GM19397 (cell line): ENCODE results near the gene OR52D1.
A peak's percentile ranks its signal among the peaks of the same experiment; 100 is the strongest.

Experiments
- ATAC-seq: cut with Tn5 transposase; IDR thresholded peaks from one replicate; pipeline ENCODE4 v1.9.1; 2021; ENCODE audit warnings: mild to moderate bottlenecking, moderate library complexity; ENCODE audit not compliant: unreplicated experiment

Gene OR52D1

GRCh38 chr11:5488385-5488784, at the start of gene OR52D1:
TSS of gene OR52D1 (plus strand) at chr11:5488685. CDS start at chr11:5488707, 22 bp downstream.
- ATAC-seq: no peak

GRCh38 chr11:5441414-5441813, 47.1 kb upstream of the OR52D1 start, which contains the start of gene OR51I1:
TSS of gene OR51I1 (minus strand) at chr11:5441514. CDS start at chr11:5441514, 0 bp downstream.
- ATAC-seq: no peak

GRCh38 chr11:5443835-5444393, 44.6 kb upstream of the OR52D1 start:
- no peak for ATAC-seq

- ATAC-seq: no peak
Measured at GRCh38 chr11:5449023-5449422, 39.5 kb upstream of the OR52D1 start, which contains the start of gene OR51I2. TSS of gene OR51I2 (plus strand) at chr11:5449323. CDS start at chr11:5453489, 4,166 bp downstream.

GRCh38 chr11:5449432-5449831, 39.1 kb upstream of the OR52D1 start:
- no peak for ATAC-seq

- ATAC-seq: no peak
Measured at GRCh38 chr11:5460983-5461621, 27.4 kb upstream of the OR52D1 start.

GRCh38 chr11:5467527-5467926, 21.0 kb upstream of the OR52D1 start:
- ATAC-seq: no peak

GRCh38 chr11:5473921-5474320, 14.6 kb upstream of the OR52D1 start:
- no peak for ATAC-seq

- peak; percentile 66 for ATAC-seq
Measured at GRCh38 chr11:5476186-5476819, 12.2 kb upstream of the OR52D1 start.

GRCh38 chr11:5486003-5486402, 2.5 kb upstream of the OR52D1 start:
- ATAC-seq: no peak

GRCh38 chr11:5486421-5486820, 2.1 kb upstream of the OR52D1 start:
- no peak for ATAC-seq

- no peak for ATAC-seq
Measured at GRCh38 chr11:5488798-5489399, 414 bp downstream of the OR52D1 start.

- ATAC-seq: no peak
Measured at GRCh38 chr11:5489576-5490357, 1.3 kb downstream of the OR52D1 start.

GRCh38 chr11:5499671-5500070, 11.2 kb downstream of the OR52D1 start:
- ATAC-seq: no peak

GRCh38 chr11:5500393-5500801, 11.9 kb downstream of the OR52D1 start:
- ATAC-seq: no peak

GRCh38 chr11:5504403-5504921, 16.0 kb downstream of the OR52D1 start:
- ATAC-seq: no peak

- no peak for ATAC-seq
Measured at GRCh38 chr11:5505363-5506048, 17.0 kb downstream of the OR52D1 start.

GRCh38 chr11:5507177-5507932, 18.9 kb downstream of the OR52D1 start:
- no peak for ATAC-seq

- no peak for ATAC-seq
Measured at GRCh38 chr11:5507933-5508305, 19.4 kb downstream of the OR52D1 start.
